Osteocyte (in vitro differentiated cells): ENCODE measurements around the gene UCKL1. TPM values are rescaled to one million over a fixed set of nuclear protein-coding genes. Genes with fewer than 3 reads are reported as not detected.

ENCODE experiments used
- DNase-seq: peaks from one replicate; pipeline ENCODE4 v3.0.0; 2021; ENCODE audit warnings: mixed read lengths; ENCODE audit not compliant: unreplicated experiment; ENCODE audit errors: extremely low spot score
- H3K27ac Mint-ChIP-seq: one replicate; pipeline ENCODE4 v1.8.0; 2021; ENCODE audit warnings: mild to moderate bottlenecking, mixed read lengths; ENCODE audit not compliant: unreplicated experiment
- H3K27me3 Mint-ChIP-seq: one replicate; pipeline ENCODE4 v1.8.0; 2021; ENCODE audit warnings: mixed read lengths; ENCODE audit not compliant: unreplicated experiment
- H3K36me3 Mint-ChIP-seq: one replicate; pipeline ENCODE4 v1.8.0; 2021; ENCODE audit warnings: mixed read lengths; ENCODE audit not compliant: unreplicated experiment
- H3K4me1 Mint-ChIP-seq: one replicate; pipeline ENCODE4 v1.8.0; 2021; ENCODE audit warnings: mixed read lengths; ENCODE audit not compliant: unreplicated experiment
- H3K4me3 Mint-ChIP-seq: one replicate; pipeline ENCODE4 v1.8.0; 2021; ENCODE audit warnings: mild to moderate bottlenecking, moderate library complexity, mixed read lengths; ENCODE audit not compliant: unreplicated experiment
- H3K9me3 Mint-ChIP-seq: one replicate; pipeline ENCODE4 v1.8.0; 2021; ENCODE audit warnings: mixed read lengths; ENCODE audit not compliant: unreplicated experiment
- total RNA-seq: library from RNA; stranded (reverse); gene quantifications from 2 replicates; pipeline ENCODE4 v1.2.1, GENCODE V29; 2021
- TF ChIP-seq, protein P1 (sequence below): fragments of 200-600 bp; sonication (generic); IDR thresholded peaks from 2 replicates; pipeline ENCODE4 v1.5.0; 2021; ENCODE audit warnings: antibody characterized with exemption, mild to moderate bottlenecking, moderate library complexity

The UCKL1 gene
- total RNA-seq, 1 donor from 2014 or later, result 35.9 TPM

DNA sequence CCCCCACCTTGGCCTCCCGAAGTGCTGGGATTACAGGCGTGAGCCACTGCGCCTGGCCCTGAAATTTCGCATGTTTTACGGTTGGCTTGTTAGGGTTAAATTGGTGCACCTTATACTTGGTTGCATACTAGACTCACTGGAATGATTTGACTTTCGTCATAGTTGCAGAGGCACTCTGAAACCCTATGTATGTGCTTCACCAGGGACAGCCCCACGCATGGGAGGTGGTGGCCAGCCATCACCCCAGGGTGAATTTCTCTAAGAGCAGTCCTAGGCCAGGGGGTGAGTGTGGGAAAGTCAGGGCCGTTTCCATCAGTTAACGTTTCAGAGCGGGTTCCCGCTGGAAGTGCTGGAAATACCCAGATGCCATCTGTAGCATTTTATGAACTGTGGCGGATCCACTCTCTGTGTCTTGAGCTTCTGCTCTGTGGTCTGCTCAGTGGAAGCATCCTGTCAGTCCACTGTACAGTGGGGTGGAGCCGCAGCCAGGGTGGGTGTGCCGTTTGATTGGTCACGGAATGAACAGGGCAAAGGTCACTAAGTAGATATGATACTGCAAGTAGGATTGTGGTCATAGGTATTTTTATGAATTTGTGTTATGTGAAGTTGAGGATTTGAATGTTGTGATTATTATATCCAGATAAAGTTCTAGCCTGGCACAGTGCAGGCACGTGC, 48.1 kb downstream of the UCKL1 start:
- no peaks in the 10 kb centered on the region for H3K27me3 Mint-ChIP-seq
- TF ChIP-seq, protein P1, sequence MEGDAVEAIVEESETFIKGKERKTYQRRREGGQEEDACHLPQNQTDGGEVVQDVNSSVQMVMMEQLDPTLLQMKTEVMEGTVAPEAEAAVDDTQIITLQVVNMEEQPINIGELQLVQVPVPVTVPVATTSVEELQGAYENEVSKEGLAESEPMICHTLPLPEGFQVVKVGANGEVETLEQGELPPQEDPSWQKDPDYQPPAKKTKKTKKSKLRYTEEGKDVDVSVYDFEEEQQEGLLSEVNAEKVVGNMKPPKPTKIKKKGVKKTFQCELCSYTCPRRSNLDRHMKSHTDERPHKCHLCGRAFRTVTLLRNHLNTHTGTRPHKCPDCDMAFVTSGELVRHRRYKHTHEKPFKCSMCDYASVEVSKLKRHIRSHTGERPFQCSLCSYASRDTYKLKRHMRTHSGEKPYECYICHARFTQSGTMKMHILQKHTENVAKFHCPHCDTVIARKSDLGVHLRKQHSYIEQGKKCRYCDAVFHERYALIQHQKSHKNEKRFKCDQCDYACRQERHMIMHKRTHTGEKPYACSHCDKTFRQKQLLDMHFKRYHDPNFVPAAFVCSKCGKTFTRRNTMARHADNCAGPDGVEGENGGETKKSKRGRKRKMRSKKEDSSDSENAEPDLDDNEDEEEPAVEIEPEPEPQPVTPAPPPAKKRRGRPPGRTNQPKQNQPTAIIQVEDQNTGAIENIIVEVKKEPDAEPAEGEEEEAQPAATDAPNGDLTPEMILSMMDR, result no peak
- peaks cover 2% of the 10 kb centered on the region for H3K36me3 Mint-ChIP-seq
- peaks cover 19% of the 10 kb centered on the region for H3K4me1 Mint-ChIP-seq
- H3K9me3 Mint-ChIP-seq, result no peaks in the 10 kb centered on the region
- no peak overlapping the region for H3K4me3 Mint-ChIP-seq
- H3K27ac Mint-ChIP-seq, result no peak overlapping the region
- no peak for DNase-seq

DNA sequence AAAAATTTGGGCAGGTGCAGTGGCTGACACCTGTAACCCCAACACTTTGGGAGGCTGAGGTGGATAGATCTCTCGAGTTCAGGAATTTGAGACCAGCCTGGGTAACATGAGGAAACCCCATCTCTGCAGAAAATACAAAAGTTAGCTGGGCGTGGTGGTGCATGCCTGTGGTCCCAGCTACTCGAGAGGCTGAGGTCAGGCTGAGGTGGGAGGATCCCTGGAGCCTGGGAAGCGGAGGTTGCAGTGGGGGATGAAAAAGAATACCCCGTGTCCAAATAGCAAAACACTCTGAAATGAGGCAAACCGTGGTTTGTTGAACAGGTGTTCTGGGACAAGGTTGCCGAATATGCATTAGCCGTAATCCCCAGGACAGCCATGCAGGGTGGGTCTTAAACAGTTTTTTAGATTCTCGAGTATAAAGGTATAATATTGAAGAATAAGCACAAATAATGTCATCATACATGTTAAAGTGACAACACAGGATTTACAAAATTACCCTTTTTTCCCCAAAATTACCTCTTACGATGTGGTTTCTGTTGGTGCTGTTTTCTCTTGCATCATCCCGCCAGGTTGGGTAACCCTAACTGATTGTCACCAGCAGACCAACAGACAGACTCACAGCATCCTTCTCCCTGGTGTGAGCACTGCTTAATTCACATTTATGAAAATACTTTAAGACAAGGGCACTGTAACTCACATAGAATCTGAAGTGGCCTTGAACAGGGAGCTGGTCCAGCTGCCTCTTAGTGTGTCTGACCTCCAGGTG, 52.2 kb downstream of the UCKL1 start:
- DNase-seq, result no peak
- Mint-ChIP-seq H3K36me3 (peaks cover 2% of the 10 kb centered on the region), H3K4me1 (no peaks in the 10 kb centered on the region), H3K4me3 (no peak overlapping the region), H3K27ac (no peak overlapping the region), H3K27me3 (no peaks in the 10 kb centered on the region), H3K9me3 (no peaks in the 10 kb centered on the region)
- TF ChIP-seq, protein P1, result no peak

DNA sequence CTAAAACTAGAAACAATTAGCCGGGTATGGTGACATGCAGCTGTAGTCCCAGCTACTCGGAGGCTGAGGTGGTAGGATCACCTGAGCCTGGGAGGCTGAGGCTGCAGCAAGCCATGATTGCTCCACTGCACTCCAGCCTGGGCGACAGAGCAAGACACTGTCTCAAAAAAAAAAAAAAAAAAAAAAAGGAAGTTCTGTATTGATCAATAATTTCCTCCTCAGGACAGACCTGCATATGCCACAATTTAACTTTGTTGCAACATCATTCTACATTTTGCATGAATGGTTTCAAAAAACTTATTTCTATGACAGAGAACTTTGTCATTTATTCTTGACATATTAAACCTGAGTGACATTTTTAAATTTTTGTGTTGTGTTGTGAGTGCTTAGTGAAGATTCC, 55.8 kb downstream of the UCKL1 start:
- peaks cover 6% of the 10 kb centered on the region for H3K36me3 Mint-ChIP-seq
- H3K4me1 Mint-ChIP-seq, result peaks cover 23% of the 10 kb centered on the region
- H3K27me3 Mint-ChIP-seq, result no peaks in the 10 kb centered on the region
- H3K9me3 Mint-ChIP-seq, result no peaks in the 10 kb centered on the region
- no peak for DNase-seq
- TF ChIP-seq, protein P1, result no peak
- no peak overlapping the region for H3K4me3 Mint-ChIP-seq
- H3K27ac Mint-ChIP-seq, result no peak overlapping the region

- Mint-ChIP-seq H3K9me3 (no peaks in the 10 kb centered on the region), H3K27me3 (no peaks in the 10 kb centered on the region), H3K4me1 (peaks cover 29% of the 10 kb centered on the region), H3K4me3 (no peak overlapping the region), H3K27ac (no peak overlapping the region), H3K36me3 (peaks cover 4% of the 10 kb centered on the region)
- TF ChIP-seq, protein P1, result no peak
- no peak for DNase-seq
Observed at GRCh38 chr20:63898882-63899558, 57.2 kb downstream of the UCKL1 start.
